Stimulated activated naive CD8-positive, alpha-beta T cell treated with anti-CD3 and anti-CD28 coated beads, Interleukin-15, amount 100 ng/mL, for 72 hours (primary cell): Measurements from ENCODE around the gene ZNF565.
"Not testable (repeated sequence)": the region's sequence is repeated elsewhere in the genome, so short reads cannot be mapped to it uniquely, and the experiment has no call there.

Source experiments
- ATAC-seq: fragments of 150-1000 bp; cut with Tn5 transposase; 2 replicates; pipeline ENCODE4 v1.10.0; 2021; ENCODE audit warnings: mild to moderate bottlenecking, moderate library complexity
- DNase-seq, 2 donors: peaks; one replicate each; pipeline ENCODE4 v3.0.0; 2021 to 2022
- H3K27ac Mint-ChIP-seq, 2 donors: one replicate each; pipeline ENCODE4 v1.8.0; 2022; ENCODE audit warnings: mild to moderate bottlenecking in 2 of 2, mixed read lengths in 2 of 2, moderate library complexity in 2 of 2
- H3K27me3 Mint-ChIP-seq: one replicate; pipeline ENCODE4 v1.8.0; 2022; ENCODE audit warnings: mixed read lengths
- H3K4me1 Mint-ChIP-seq: one replicate; pipeline ENCODE4 v1.8.0; 2022; ENCODE audit warnings: mild to moderate bottlenecking, mixed read lengths
- H3K4me3 Mint-ChIP-seq, 2 donors: one replicate each; pipeline ENCODE4 v1.8.0; 2022; ENCODE audit warnings: mild to moderate bottlenecking in 2 of 2, mixed read lengths in 2 of 2, moderate library complexity in 1 of 2
- H3K9me3 Mint-ChIP-seq, 2 donors: one replicate each; pipeline ENCODE4 v1.8.0; 2022; ENCODE audit warnings: mixed read lengths in 2 of 2

ZNF565 gene

GRCh38 chr19:36179077-36179476 is 35.4 kb downstream of the ZNF565 start:
- H3K4me3 Mint-ChIP-seq, DNase-seq, H3K4me1 Mint-ChIP-seq, H3K27ac Mint-ChIP-seq, H3K9me3 Mint-ChIP-seq, H3K27me3 Mint-ChIP-seq, ATAC-seq: not testable (repeated sequence)

GRCh38 chr19:36173846-36174245 is 40.6 kb downstream of the ZNF565 start:
- DNase-seq, H3K9me3 Mint-ChIP-seq, H3K4me1 Mint-ChIP-seq, ATAC-seq, H3K4me3 Mint-ChIP-seq, H3K27me3 Mint-ChIP-seq: not testable (repeated sequence)
- H3K27ac Mint-ChIP-seq = peak overlapping the region in 1 of 2 donors; percentile 65

- no peaks in the 10 kb centered on the region for H3K27me3 Mint-ChIP-seq
- no peaks in the 10 kb centered on the region for H3K9me3 Mint-ChIP-seq
- peaks cover 6% of the 10 kb centered on the region for H3K4me1 Mint-ChIP-seq
- no peak overlapping the region for H3K4me3 Mint-ChIP-seq
- no peak overlapping the region for H3K27ac Mint-ChIP-seq
- ATAC-seq = no peak
- DNase-seq = no peak
These were observed 41.6 kb downstream of the ZNF565 start for GRCh38 chr19:36172852-36173251.

- Mint-ChIP-seq H3K27me3 (no peaks in the 10 kb centered on the region), H3K27ac (peak overlapping the region in 1 of 2 donors; percentile 16), H3K4me1 (peaks cover 6% of the 10 kb centered on the region), H3K9me3 (no peaks in the 10 kb centered on the region), H3K4me3 (no peak overlapping the region)
- ATAC-seq (no peak), DNase-seq (no peak)
These were observed 45.2 kb downstream of the ZNF565 start for GRCh38 chr19:36169084-36169760.

- ATAC-seq = no peak
- Mint-ChIP-seq H3K4me1 (no peaks in the 10 kb centered on the region), H3K9me3 (no peaks in the 10 kb centered on the region), H3K27ac (no peak overlapping the region), H3K4me3 (no peak overlapping the region), H3K27me3 (no peaks in the 10 kb centered on the region)
- no peak for DNase-seq
These were observed 50.7 kb downstream of the ZNF565 start for GRCh38 chr19:36163813-36164212.

GRCh38 chr19:36160821-36161596 is 53.5 kb downstream of the ZNF565 start:
- ATAC-seq = no peak
- no peaks in the 10 kb centered on the region for H3K27me3 Mint-ChIP-seq

GRCh38 chr19:36153126-36153525 is 61.3 kb downstream of the ZNF565 start:
- Mint-ChIP-seq H3K27ac (no peak overlapping the region), H3K4me1 (no peaks in the 10 kb centered on the region), H3K9me3 (no peaks in the 10 kb centered on the region), H3K4me3 (no peak overlapping the region), H3K27me3 (no peaks in the 10 kb centered on the region)
- no peak for ATAC-seq
- no peak for DNase-seq

More at GRCh38 chr19:36160821-36161596, 53.5 kb downstream of the ZNF565 start:
- Mint-ChIP-seq H3K27ac (no peak overlapping the region), H3K4me3 (no peak overlapping the region), H3K4me1 (no peaks in the 10 kb centered on the region), H3K9me3 (no peaks in the 10 kb centered on the region)
- DNase-seq = no peak

- H3K4me3 Mint-ChIP-seq = no peak within 1 kb of the TSS
- no peak for DNase-seq
- H3K27me3 Mint-ChIP-seq = no peaks in the 10 kb centered on the region
- no peaks in the 10 kb centered on the region for H3K9me3 Mint-ChIP-seq
- no peaks in the 10 kb centered on the region for H3K4me1 Mint-ChIP-seq
- ATAC-seq = no peak
- no peak within 1 kb of the TSS for H3K27ac Mint-ChIP-seq
These were observed 61.9 kb downstream of the ZNF565 start, which contains the start of gene COX7A1 for GRCh38 chr19:36152352-36153091. TSS of gene COX7A1 (minus strand) at chr19:36152447. CDS start at chr19:36152407, 40 bp downstream.

GRCh38 chr19:36152019-36152351 is 62.5 kb downstream of the ZNF565 start:
- DNase-seq (no peak), ATAC-seq (no peak)
- no peaks in the 10 kb centered on the region for H3K4me1 Mint-ChIP-seq
- H3K27ac Mint-ChIP-seq = no peak overlapping the region
- no peak overlapping the region for H3K4me3 Mint-ChIP-seq
- no peaks in the 10 kb centered on the region for H3K9me3 Mint-ChIP-seq
- no peaks in the 10 kb centered on the region for H3K27me3 Mint-ChIP-seq

GRCh38 chr19:36151144-36152018 is 63.1 kb downstream of the ZNF565 start:
- H3K9me3 Mint-ChIP-seq = no peaks in the 10 kb centered on the region
- H3K27ac Mint-ChIP-seq = no peak overlapping the region
- no peaks in the 10 kb centered on the region for H3K27me3 Mint-ChIP-seq
- H3K4me3 Mint-ChIP-seq = no peak overlapping the region
- DNase-seq (no peak), ATAC-seq (peak; percentile 31)
- no peaks in the 10 kb centered on the region for H3K4me1 Mint-ChIP-seq

GRCh38 chr19:36150586-36150985 is 63.9 kb downstream of the ZNF565 start:
- DNase-seq = no peak
- ATAC-seq = no peak
- Mint-ChIP-seq H3K4me3 (no peak overlapping the region), H3K4me1 (no peaks in the 10 kb centered on the region), H3K27ac (peak overlapping the region in 1 of 2 donors; percentile 67), H3K9me3 (no peaks in the 10 kb centered on the region), H3K27me3 (no peaks in the 10 kb centered on the region)

- Mint-ChIP-seq H3K4me3 (no peak overlapping the region), H3K27me3 (no peaks in the 10 kb centered on the region), H3K27ac (peak overlapping the region in 1 of 2 donors; percentile 77), H3K9me3 (no peaks in the 10 kb centered on the region), H3K4me1 (no peaks in the 10 kb centered on the region)
- DNase-seq = no peak
- ATAC-seq = no peak
These were observed 64.6 kb downstream of the ZNF565 start for GRCh38 chr19:36149673-36150406.

GRCh38 chr19:36144624-36145023 is 69.8 kb downstream of the ZNF565 start:
- Mint-ChIP-seq H3K27ac (no peak overlapping the region), H3K4me1 (peaks cover 24% of the 10 kb centered on the region), H3K27me3 (no peaks in the 10 kb centered on the region), H3K4me3 (no peak overlapping the region), H3K9me3 (peaks cover 0 to 5% of the 10 kb centered on the region in 2 donors)
- no peak for DNase-seq
- ATAC-seq = no peak

GRCh38 chr19:36142496-36142895 is 72.0 kb downstream of the ZNF565 start:
- Mint-ChIP-seq H3K27ac (peak overlapping the region; percentile 88 to 90), H3K4me1 (peaks cover 28% of the 10 kb centered on the region), H3K27me3 (no peaks in the 10 kb centered on the region), H3K4me3 (peak overlapping the region in 1 of 2 donors; percentile 60), H3K9me3 (peaks cover 0 to 5% of the 10 kb centered on the region in 2 donors)
- ATAC-seq (no peak), DNase-seq (no peak)
